CD4-positive, alpha-beta T cell treated with Interleukin-21 for 1 hour (primary cell): ENCODE results near the gene LRRC10.
"Not testable (repeated sequence)": the region's sequence is repeated elsewhere in the genome, so short reads cannot be mapped to it uniquely, and the experiment has no call there.

ENCODE experiments used
- DNase-seq: peaks from one replicate; pipeline ENCODE4 v3.0.0-alpha.2; 2020

Gene LRRC10

GRCh38 chr12:69616025-69616424 is 5.3 kb upstream of the LRRC10 start:
- no peak for DNase-seq

GRCh38 chr12:69613351-69613750 is 2.6 kb upstream of the LRRC10 start:
- DNase-seq: no peak

GRCh38 chr12:69610126-69610525 is 581 bp downstream of the LRRC10 start:
- DNase-seq: no peak

- no peak for DNase-seq
Measured at GRCh38 chr12:69608114-69608513, 2.6 kb downstream of the LRRC10 start.

- DNase-seq: not testable (repeated sequence)
Measured at GRCh38 chr12:69604275-69604674, 6.4 kb downstream of the LRRC10 start.

- not testable (repeated sequence) for DNase-seq
Measured at GRCh38 chr12:69603556-69603955, 7.2 kb downstream of the LRRC10 start.

GRCh38 chr12:69602954-69603353 is 7.8 kb downstream of the LRRC10 start:
- DNase-seq: no peak

GRCh38 chr12:69601962-69602685 is 8.6 kb downstream of the LRRC10 start:
- no peak for DNase-seq

- no peak for DNase-seq
Measured at GRCh38 chr12:69600804-69601203, 9.9 kb downstream of the LRRC10 start.

- no peak for DNase-seq
Measured at GRCh38 chr12:69598174-69598753, 12.4 kb downstream of the LRRC10 start.

- DNase-seq: no peak
Measured at GRCh38 chr12:69595689-69596088, 15.0 kb downstream of the LRRC10 start.

- no peak for DNase-seq
Measured at GRCh38 chr12:69589082-69589481, 21.6 kb downstream of the LRRC10 start.

GRCh38 chr12:69588527-69588926 is 22.2 kb downstream of the LRRC10 start:
- no peak for DNase-seq

GRCh38 chr12:69585189-69586062 is 25.3 kb downstream of the LRRC10 start, which contains the start of gene CCT2:
Gene CCT2, plus strand, starts transcription at chr12:69585459. Its CDS starts 63 bp downstream, at chr12:69585522.
- DNase-seq: peak; percentile 96

- DNase-seq: no peak
Measured at GRCh38 chr12:69583203-69583602, 27.5 kb downstream of the LRRC10 start.

- no peak for DNase-seq
Measured at GRCh38 chr12:69580074-69580473, 30.6 kb downstream of the LRRC10 start.

GRCh38 chr12:69579029-69579428 is 31.7 kb downstream of the LRRC10 start:
- no peak for DNase-seq

- no peak for DNase-seq
Measured at GRCh38 chr12:69578283-69578682, 32.4 kb downstream of the LRRC10 start.

GRCh38 chr12:69575346-69575745 is 35.4 kb downstream of the LRRC10 start:
- no peak for DNase-seq

GRCh38 chr12:69570545-69571399 is 39.9 kb downstream of the LRRC10 start:
- peak; percentile 81 for DNase-seq

- no peak for DNase-seq
Measured at GRCh38 chr12:69570000-69570516, 40.6 kb downstream of the LRRC10 start.

GRCh38 chr12:69569236-69569635 is 41.5 kb downstream of the LRRC10 start:
- no peak for DNase-seq
